Activated naive CD8-positive, alpha-beta T cell treated with anti-CD3 and anti-CD28 coated beads for 36 hours (primary cell): ENCODE measurements around the gene TBC1D22B. TPM values are rescaled to one million over a fixed set of nuclear protein-coding genes. Genes with fewer than 3 reads are reported as not detected.
"Not testable (repeated sequence)": the region's sequence is repeated elsewhere in the genome, so short reads cannot be mapped to it uniquely, and the experiment has no call there.

Experiments
- DNase-seq: peaks from one replicate; pipeline ENCODE4 v3.0.0; 2021
- H3K27ac Mint-ChIP-seq: one replicate; pipeline ENCODE4 v1.8.0; 2022; ENCODE audit warnings: mild to moderate bottlenecking, moderate library complexity, mixed read lengths
- H3K27me3 Mint-ChIP-seq: one replicate; pipeline ENCODE4 v1.8.0; 2022; ENCODE audit warnings: mild to moderate bottlenecking, mixed read lengths
- H3K36me3 Mint-ChIP-seq: one replicate; pipeline ENCODE4 v1.8.0; 2021; ENCODE audit warnings: mild to moderate bottlenecking, mixed read lengths
- H3K4me1 Mint-ChIP-seq: one replicate; pipeline ENCODE4 v1.8.0; 2021; ENCODE audit warnings: mixed read lengths
- H3K4me3 Mint-ChIP-seq: one replicate; pipeline ENCODE4 v1.8.0; 2022; ENCODE audit warnings: mild to moderate bottlenecking, moderate library complexity, mixed read lengths
- H3K9me3 Mint-ChIP-seq: one replicate; pipeline ENCODE4 v1.8.0; 2022; ENCODE audit warnings: mixed read lengths
- total RNA-seq, 2 experiments: library from RNA; stranded (reverse); gene quantifications; one replicate each; pipeline ENCODE4 v1.2.3, GENCODE V29; 2021

TBC1D22B gene
- total RNA-seq, 2 experiments from 2014 or later, result 13.0 to 13.9 TPM

DNA sequence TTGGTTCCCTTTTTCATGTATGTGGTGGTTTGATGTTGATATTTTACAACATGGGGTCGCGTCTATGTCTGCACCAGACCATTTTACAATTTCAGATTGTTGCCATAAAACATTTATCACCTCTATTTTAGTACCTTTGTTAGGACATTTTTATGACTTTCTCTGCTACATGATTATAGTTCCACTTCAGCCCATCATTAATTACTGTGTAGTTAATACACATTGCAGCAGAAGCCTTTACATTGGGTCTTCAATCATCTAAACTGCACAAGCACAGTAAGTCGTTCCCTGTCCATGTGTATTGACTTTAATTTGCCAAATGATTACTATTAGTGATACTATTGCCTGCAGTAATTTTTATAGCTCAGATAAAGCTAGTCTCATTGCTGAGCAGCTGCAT is 16.1 kb downstream of the TBC1D22B start:
- peak overlapping the region; percentile 50 for H3K27ac Mint-ChIP-seq
- no peaks in the 10 kb centered on the region for H3K27me3 Mint-ChIP-seq
- H3K4me3 Mint-ChIP-seq, result peak overlapping the region; percentile 16

DNA sequence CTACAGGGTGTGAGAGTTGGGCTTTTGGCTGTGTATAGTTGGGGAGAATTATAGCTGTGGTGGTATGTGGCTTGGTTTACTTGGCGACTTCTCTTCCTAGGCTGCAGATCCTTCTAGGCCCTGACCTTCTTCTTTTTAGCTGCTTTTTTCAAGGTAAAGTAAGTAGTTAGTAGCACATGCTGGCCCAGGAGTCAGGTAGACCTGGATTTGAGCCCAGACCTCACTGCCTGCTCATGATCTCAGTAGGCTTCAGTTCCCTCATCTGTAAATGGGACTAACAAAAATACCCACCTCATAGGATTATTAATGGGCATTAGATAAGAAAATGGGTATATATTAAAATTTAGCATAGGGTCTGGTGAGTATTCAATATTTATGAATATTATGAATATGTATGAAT is 17.8 kb downstream of the TBC1D22B start:
- no peaks in the 10 kb centered on the region for H3K27me3 Mint-ChIP-seq
- no peak overlapping the region for H3K4me3 Mint-ChIP-seq
- H3K9me3 Mint-ChIP-seq, result no peaks in the 10 kb centered on the region
- peaks cover 42% of the 10 kb centered on the region for H3K4me1 Mint-ChIP-seq
- H3K27ac Mint-ChIP-seq, result no peak overlapping the region
- DNase-seq, result no peak
- peaks cover 24% of the 10 kb centered on the region for H3K36me3 Mint-ChIP-seq

More for the DNA sequence above, 16.1 kb downstream of the TBC1D22B start:
- Mint-ChIP-seq H3K36me3 (peaks cover 31% of the 10 kb centered on the region), H3K4me1 (peaks cover 42% of the 10 kb centered on the region), H3K9me3 (no peaks in the 10 kb centered on the region)
- no peak for DNase-seq

DNA sequence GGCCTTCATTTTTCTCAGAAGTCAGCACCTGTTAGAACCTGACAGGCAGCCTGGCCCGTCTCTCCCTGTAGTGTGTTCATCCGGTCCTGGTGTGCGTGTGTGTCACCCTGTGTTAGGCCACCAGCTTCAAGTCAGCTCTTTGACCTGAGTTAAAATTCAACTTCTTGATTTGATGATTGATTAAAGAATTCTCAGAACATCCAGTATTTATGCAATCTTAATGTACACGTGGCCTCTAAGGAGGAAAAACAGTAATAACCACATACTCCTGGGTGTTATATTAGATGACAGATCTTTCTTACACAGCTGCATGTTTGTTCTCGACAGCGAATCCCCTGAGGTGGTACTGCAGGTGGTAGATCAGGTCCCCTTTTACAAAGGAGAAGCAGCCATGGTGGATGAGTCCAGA is 19.4 kb downstream of the TBC1D22B start:
- H3K4me3 Mint-ChIP-seq, result no peak overlapping the region
- DNase-seq, result no peak
- H3K36me3 Mint-ChIP-seq, result peaks cover 17% of the 10 kb centered on the region
- peaks cover 40% of the 10 kb centered on the region for H3K4me1 Mint-ChIP-seq
- no peaks in the 10 kb centered on the region for H3K27me3 Mint-ChIP-seq
- no peaks in the 10 kb centered on the region for H3K9me3 Mint-ChIP-seq
- no peak overlapping the region for H3K27ac Mint-ChIP-seq

DNA sequence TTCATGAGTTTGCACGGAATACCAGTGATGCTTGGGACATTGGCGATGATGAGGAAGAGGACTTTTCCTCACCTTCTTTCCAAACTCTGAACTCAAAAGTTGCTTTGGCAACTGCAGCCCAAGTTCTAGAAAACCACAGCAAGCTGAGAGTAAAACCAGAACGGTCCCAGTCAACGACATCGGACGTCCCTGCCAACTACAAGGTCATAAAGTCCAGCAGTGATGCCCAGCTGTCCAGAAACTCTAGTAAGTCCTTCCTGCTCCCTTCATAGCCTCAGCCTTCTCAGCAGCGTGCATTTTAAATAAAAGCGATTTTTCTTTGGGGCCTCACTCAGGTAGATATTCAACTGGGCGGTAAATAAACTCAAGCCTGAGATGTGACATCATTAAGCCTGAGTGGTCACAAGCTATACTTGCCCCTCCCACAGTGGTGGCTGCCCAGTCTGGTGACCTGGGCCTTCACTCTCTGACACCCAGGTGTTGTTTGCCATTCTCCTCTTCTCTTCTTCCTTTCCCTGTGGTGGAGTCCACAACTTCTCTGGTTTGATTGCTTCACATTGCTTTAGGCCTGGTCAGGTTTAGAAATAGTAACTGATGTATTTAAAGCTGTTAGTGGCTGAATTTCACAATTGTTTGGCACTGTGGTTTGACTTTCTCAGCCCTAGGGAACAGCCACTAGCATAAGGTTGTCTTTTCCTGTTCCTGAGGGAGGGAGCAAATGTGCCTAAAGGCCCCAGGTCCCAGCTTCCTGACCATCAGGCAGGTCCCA is 22.0 kb downstream of the TBC1D22B start:
- Mint-ChIP-seq H3K27me3 (no peaks in the 10 kb centered on the region), H3K4me3 (no peak overlapping the region), H3K9me3 (no peaks in the 10 kb centered on the region), H3K36me3 (peaks cover 11% of the 10 kb centered on the region), H3K4me1 (peaks cover 19% of the 10 kb centered on the region), H3K27ac (no peak overlapping the region)
- DNase-seq, result no peak

DNA sequence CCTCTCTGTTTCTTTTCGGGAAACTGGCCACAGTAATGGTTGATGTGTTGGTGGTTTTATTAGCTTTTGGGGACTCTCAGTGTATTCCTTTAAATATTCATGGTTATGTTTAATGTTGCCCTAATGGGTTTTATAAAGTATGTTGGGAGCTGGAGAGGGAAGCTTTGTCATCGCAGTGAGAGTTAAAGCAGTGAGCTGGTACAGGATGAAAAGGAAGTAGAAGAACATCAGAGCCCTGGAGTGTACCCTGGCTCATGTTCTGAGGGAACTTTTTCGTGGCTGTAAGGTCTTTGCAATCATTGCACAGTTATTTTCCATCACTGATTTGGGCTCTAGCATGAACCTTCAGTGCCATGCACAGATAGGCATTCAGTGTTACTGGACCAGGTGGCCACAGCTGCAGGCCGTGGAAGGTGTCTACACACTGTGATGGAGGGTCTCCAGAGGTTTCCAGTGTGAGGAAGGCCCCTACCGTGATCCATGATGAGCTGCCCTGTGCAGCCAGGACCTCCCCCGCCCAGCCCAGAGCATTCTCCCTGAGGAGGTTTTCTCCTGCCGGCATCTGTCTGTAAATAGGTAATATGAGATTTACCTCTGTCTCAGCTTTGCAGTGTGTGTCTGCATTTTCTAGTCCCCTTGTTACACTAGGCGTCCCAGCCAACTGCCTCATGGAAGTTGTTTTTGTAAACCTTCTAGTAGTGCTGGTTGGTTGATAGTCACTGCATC is 22.8 kb downstream of the TBC1D22B start:
- H3K27me3 Mint-ChIP-seq, result no peaks in the 10 kb centered on the region
- H3K36me3 Mint-ChIP-seq, result peaks cover 12% of the 10 kb centered on the region
- no peak overlapping the region for H3K4me3 Mint-ChIP-seq
- H3K4me1 Mint-ChIP-seq, result peaks cover 15% of the 10 kb centered on the region
- H3K9me3 Mint-ChIP-seq, result no peaks in the 10 kb centered on the region
- DNase-seq, result no peak
- H3K27ac Mint-ChIP-seq, result no peak overlapping the region

DNA sequence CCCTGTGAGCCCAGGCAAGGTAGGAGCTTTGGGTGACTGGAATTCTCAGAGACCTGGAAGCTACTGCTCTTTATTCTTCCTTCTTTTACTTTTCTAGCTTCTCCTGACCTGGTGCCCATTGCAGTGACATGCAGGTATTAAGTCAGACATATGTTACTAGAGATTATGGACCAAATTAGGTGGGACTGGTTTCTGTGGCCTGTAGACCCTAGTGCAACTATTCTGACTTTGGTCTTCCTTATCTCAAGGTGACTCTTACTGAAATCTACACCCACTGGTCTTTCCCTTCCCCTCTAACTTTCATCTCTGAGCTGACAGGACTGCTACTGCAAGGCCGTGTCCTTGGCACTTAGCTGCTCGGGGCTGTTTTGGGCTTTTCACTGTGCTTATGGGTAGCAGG is 24.8 kb downstream of the TBC1D22B start:
- H3K4me3 Mint-ChIP-seq, result no peak overlapping the region
- H3K9me3 Mint-ChIP-seq, result no peaks in the 10 kb centered on the region
- DNase-seq, result no peak
- H3K27ac Mint-ChIP-seq, result no peak overlapping the region
- no peaks in the 10 kb centered on the region for H3K27me3 Mint-ChIP-seq
- peaks cover 8% of the 10 kb centered on the region for H3K36me3 Mint-ChIP-seq
- no peaks in the 10 kb centered on the region for H3K4me1 Mint-ChIP-seq

DNA sequence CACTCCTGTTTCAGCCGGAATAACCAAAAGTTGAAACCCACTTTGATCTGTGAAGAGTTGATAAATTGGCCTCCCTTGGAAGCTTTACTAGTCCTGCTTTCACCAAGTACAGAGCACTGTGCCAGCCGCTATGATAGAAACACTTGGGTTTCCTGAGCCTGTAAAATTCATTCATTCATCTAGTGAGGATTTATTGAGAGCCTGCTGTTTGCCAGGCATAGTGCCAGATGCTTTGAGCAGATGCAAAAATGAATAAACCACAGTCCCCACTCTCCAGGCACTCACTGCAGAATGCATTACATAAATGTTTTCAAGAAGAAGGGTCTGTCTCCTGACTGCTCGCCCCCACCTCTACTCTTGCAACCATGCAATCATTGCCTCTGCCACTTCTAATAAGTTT is 25.7 kb downstream of the TBC1D22B start:
- H3K9me3 Mint-ChIP-seq, result no peaks in the 10 kb centered on the region
- no peaks in the 10 kb centered on the region for H3K27me3 Mint-ChIP-seq
- DNase-seq, result no peak
- no peak overlapping the region for H3K4me3 Mint-ChIP-seq
- H3K27ac Mint-ChIP-seq, result no peak overlapping the region
- no peaks in the 10 kb centered on the region for H3K4me1 Mint-ChIP-seq
- H3K36me3 Mint-ChIP-seq, result peaks cover 15% of the 10 kb centered on the region

DNA sequence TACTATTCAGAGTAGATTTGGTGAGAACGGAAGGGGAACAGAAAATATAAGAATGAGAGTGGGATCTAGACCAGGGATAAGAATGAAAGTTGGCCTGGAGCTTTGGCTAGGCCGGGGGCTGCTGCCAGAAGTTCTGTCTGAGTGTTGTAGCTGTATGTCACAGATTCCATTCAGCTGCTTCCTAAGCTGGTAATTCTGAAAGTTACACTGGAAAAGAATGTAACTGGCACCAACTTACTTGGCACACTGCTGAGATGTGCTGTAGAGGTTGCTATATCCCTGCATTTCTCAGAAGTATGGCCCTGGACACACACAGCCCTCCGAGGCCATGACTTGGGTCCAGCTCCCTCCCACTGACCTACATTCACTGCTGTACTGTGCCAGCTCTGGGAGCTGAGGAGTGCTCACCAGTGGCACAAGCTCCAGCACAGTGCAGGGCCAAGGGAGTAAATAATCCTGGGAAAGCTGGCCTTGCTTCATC is 26.1 kb downstream of the TBC1D22B start:
- Mint-ChIP-seq H3K27ac (no peak overlapping the region), H3K4me1 (no peaks in the 10 kb centered on the region), H3K4me3 (no peak overlapping the region), H3K27me3 (no peaks in the 10 kb centered on the region), H3K36me3 (peaks cover 15% of the 10 kb centered on the region), H3K9me3 (no peaks in the 10 kb centered on the region)
- no peak for DNase-seq

DNA sequence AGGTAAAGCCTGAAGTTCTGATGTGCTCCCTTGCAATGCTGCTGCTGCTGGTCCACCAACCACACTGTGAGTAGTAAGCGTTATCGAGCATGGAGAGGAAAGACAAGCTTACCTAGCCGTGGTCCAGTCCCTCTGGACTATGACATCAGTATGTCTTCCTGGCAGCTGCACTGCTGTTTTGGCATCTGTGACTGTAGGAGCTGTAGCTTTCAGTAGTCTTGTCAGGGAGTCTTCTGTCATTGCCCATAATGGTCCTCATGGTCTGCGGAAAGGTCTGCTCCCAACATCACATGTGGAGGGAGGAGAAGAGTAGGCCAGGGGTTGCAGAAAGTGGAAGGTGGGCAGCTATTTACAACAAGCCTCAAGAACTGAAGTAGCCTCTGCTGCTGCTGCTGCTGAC is 27.2 kb downstream of the TBC1D22B start:
- Mint-ChIP-seq H3K27ac (no peak overlapping the region), H3K4me1 (peaks cover 9% of the 10 kb centered on the region), H3K36me3 (peaks cover 15% of the 10 kb centered on the region), H3K4me3 (no peak overlapping the region), H3K27me3 (no peaks in the 10 kb centered on the region), H3K9me3 (no peaks in the 10 kb centered on the region)
- no peak for DNase-seq

DNA sequence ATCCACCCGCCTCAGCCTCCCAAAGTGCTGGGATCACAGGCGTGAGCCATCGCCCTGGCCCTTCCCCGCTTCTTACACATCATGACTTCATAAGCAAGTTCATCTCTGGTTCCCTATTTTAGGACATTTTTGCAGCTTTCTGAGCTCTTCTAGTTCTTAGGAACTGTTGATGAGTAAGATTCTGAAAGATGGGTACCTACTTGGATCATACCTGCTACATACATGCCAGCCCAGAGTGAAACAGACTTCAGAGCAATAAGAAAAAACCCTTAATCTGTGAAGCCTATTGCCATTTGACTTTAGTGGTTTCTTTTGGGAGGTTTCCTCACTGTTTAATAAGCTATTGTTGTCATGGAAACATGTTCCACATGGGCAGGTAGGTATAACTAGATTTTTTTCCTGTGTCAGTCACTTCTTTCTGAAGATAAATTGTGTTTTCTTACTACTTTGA is 28.3 kb downstream of the TBC1D22B start:
- Mint-ChIP-seq H3K4me1 (peaks cover 14% of the 10 kb centered on the region), H3K4me3 (no peak overlapping the region), H3K27me3 (no peaks in the 10 kb centered on the region), H3K36me3 (peaks cover 18% of the 10 kb centered on the region), H3K27ac (no peak overlapping the region), H3K9me3 (no peaks in the 10 kb centered on the region)
- no peak for DNase-seq

DNA sequence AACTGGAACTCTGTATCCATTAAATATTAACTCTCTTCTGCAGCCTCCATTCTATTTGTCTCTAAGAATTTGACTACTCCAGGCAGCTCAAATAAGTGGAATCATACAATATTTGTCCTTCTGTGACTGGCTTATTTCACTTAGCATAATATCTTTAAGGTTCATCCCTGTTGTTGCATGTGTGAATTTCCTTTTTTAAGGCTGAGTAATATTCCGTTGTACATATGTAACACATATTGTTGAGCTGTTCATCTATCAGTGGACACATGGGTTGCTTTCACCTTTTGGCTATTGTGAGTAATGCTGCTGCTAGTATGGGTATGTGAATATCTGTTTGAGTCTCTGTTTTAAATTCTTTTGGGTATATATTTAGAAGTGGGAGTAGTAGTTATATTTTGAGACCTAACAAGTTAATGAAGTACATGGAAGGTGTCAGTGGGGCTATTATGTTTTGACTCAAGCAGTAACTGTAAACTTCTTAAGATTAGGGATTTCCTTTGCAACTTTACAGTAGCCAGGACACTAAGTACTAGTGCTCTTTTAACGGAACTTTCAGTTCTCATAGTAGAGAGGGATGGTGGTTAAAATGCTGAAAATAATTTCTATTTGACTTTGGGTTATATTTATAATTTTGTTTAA is 30.1 kb downstream of the TBC1D22B start:
- Mint-ChIP-seq H3K36me3 (peaks cover 27% of the 10 kb centered on the region), H3K9me3 (no peaks in the 10 kb centered on the region), H3K4me3 (no peak overlapping the region), H3K27me3 (no peaks in the 10 kb centered on the region), H3K27ac (no peak overlapping the region), H3K4me1 (peaks cover 14% of the 10 kb centered on the region)
- no peak for DNase-seq

DNA sequence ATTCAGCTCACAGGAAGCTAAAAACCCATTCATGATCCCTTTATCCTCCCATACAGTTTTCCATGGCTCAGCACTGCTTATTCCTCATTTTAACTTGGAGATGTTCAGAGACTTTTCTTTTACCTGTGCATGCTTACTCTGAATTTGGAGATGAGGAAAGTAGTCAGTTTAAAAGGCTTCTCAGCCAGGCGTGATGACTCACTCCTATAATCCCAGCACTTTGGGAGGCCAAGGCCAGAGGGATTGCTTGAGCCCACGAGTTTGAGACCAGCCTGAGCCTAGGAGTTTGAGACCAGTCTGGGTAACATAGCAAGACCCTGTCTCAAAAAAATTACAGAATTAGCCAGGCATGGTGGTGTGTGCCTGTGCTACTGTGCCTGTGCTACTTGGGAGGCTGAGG is 30.7 kb downstream of the TBC1D22B start:
- no peak overlapping the region for H3K4me3 Mint-ChIP-seq
- H3K4me1 Mint-ChIP-seq, result peaks cover 14% of the 10 kb centered on the region
- H3K27me3 Mint-ChIP-seq, result no peaks in the 10 kb centered on the region
- H3K27ac Mint-ChIP-seq, result no peak overlapping the region
- peaks cover 26% of the 10 kb centered on the region for H3K36me3 Mint-ChIP-seq
- no peak for DNase-seq
- no peaks in the 10 kb centered on the region for H3K9me3 Mint-ChIP-seq

DNA sequence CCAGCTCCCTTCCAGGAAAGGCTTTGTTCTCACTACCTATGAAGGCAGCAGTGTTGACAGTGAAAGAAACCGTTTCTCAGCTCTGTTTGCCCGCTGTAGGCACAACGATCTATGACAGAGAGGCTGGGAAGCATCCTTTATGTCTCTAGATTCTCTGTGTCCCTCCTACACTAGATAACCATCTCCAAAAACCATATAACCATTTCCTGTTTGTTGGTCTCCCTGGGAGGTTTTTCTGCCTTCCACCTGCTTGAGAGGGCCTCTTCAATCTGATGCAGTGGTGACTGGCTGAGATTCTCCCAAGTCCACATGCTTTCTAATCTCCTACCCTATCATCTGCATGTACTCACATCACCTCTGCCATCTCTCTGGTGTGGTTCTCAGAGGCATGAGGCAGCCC is 32.4 kb downstream of the TBC1D22B start:
- DNase-seq, result no peak
- peak overlapping the region; percentile 25 for H3K27ac Mint-ChIP-seq
- no peak overlapping the region for H3K4me3 Mint-ChIP-seq
- H3K27me3 Mint-ChIP-seq, result no peaks in the 10 kb centered on the region
- H3K4me1 Mint-ChIP-seq, result peaks cover 14% of the 10 kb centered on the region
- no peaks in the 10 kb centered on the region for H3K9me3 Mint-ChIP-seq
- peaks cover 34% of the 10 kb centered on the region for H3K36me3 Mint-ChIP-seq

DNA sequence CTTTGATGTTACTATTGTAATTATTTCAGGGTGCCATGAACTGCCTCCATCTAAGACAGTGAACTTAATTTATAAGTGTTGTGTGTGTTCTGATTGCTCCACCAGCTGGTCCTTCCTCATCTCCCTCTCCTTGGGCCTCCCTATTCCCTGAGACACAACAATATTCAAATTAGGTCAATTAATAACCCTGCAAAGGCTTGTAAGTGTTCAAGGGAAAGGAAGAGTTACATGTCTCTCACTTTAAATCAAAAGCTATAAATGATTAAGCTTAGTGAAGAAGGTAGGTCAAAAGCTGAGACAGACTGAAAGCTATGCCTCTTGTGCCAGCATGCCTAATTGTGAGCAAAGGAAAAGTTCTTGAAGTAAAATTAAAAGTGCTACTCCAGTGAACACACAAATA is 35.9 kb downstream of the TBC1D22B start:
- no peaks in the 10 kb centered on the region for H3K27me3 Mint-ChIP-seq
- peaks cover 41% of the 10 kb centered on the region for H3K36me3 Mint-ChIP-seq
- peaks cover 14% of the 10 kb centered on the region for H3K4me1 Mint-ChIP-seq
- no peak for DNase-seq
- no peaks in the 10 kb centered on the region for H3K9me3 Mint-ChIP-seq
- H3K27ac Mint-ChIP-seq, result no peak overlapping the region
- no peak overlapping the region for H3K4me3 Mint-ChIP-seq

DNA sequence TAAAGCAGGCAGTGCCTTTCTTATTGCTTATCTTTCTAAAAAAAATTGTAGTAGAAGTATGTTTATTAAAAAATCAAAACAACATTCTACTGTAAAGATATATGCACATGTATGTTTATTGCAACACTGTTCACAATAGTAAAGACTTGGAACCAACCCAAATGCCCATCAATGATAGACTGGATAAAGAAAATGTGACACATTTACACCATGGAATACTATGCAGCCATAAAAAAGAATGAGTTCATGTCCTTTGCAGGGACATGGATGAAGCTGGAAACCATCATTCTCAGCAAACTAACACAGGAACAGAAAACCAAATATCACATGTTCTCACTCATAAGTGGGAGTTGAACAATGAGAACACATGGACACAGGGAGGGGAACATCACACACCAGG is 40.1 kb downstream of the TBC1D22B start:
- H3K4me1 Mint-ChIP-seq, H3K27ac Mint-ChIP-seq, H3K4me3 Mint-ChIP-seq, H3K9me3 Mint-ChIP-seq, DNase-seq, H3K27me3 Mint-ChIP-seq: not testable (repeated sequence)
- H3K36me3 Mint-ChIP-seq, result peaks cover 29% of the 10 kb centered on the region
